ENCODE measurements around the gene ZSCAN10. TPM values are rescaled to one million over a fixed set of nuclear protein-coding genes. Genes with fewer than 3 reads are reported as not detected.

Gene ZSCAN10
- total and polyA plus RNA-seq, 7 donors, result not detected

DNA sequence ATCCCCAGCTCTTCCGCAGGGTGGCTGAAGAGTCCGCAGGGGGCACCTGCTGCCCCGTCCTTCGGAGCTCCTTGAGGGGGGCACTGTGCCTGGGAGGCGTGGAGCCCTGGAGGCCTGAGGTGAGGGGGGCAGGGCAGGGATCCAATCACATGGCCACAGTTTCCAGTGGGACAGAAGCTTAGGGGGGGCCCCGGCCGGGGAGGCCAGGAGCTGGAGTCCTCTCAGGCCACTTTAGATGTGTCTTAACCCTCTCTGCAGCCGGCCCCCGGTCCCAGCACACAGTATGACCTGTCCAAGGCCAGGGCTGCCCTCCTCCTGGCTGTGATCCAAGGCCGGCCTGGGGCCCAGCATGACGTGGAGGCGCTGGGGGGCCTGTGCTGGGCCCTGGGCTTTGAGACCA is 46.6 kb upstream of the ZSCAN10 start:
- DNase-seq, result peak; percentile 63
- WGBS, 2 donors, result 85% methylated on average over 12 of the region's 12 CpGs
- H3K4me3 ChIP-seq, result no peak overlapping the region
- no peak overlapping the region for H3K27ac ChIP-seq
- H3K36me3 ChIP-seq, result peaks cover 0 to 25% (median 11%) of the 10 kb centered on the region in 4 donors
- TF ChIP-seq POLR2AphosphoS5 (IDR thresholded peaks at IDR 0.05), result no peak
- TF ChIP-seq, protein P1, sequence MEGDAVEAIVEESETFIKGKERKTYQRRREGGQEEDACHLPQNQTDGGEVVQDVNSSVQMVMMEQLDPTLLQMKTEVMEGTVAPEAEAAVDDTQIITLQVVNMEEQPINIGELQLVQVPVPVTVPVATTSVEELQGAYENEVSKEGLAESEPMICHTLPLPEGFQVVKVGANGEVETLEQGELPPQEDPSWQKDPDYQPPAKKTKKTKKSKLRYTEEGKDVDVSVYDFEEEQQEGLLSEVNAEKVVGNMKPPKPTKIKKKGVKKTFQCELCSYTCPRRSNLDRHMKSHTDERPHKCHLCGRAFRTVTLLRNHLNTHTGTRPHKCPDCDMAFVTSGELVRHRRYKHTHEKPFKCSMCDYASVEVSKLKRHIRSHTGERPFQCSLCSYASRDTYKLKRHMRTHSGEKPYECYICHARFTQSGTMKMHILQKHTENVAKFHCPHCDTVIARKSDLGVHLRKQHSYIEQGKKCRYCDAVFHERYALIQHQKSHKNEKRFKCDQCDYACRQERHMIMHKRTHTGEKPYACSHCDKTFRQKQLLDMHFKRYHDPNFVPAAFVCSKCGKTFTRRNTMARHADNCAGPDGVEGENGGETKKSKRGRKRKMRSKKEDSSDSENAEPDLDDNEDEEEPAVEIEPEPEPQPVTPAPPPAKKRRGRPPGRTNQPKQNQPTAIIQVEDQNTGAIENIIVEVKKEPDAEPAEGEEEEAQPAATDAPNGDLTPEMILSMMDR (IDR thresholded peaks at IDR 0.05), result no peak
- TF ChIP-seq EP300 (IDR thresholded peaks at IDR 0.05), result no peak
- no peak for TF ChIP-seq POLR2A (IDR thresholded peaks at IDR 0.05)
- no peaks in the 10 kb centered on the region for H3K27me3 ChIP-seq
- intact Hi-C loops (cut with DNase I), result no loop called here
- H3K4me1 ChIP-seq, result peaks cover 0 to 12% (median 8%) of the 10 kb centered on the region in 4 donors
- no peaks in the 10 kb centered on the region for H3K9me3 ChIP-seq

DNA sequence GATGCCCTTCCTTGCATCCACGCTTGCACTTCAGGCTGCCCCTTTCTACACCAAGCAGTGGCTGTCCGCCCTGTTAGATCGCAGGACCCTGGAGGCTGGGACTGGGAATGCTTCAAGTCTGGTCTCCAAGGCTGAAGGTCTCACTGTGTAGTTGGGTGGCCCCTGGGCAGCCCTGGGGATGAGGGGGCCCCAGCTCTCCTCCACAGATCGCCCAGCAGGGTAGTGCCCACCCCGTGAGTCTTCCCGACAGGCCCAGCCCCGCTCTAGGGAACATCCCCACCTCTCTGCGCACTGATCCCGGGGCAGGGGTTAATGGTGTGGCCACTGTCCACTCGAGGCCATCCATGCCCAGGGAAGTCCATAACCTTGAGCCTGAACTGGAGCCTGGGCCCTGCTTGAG is 46.1 kb upstream of the ZSCAN10 start:
- H3K9me3 ChIP-seq, result no peaks in the 10 kb centered on the region
- H3K4me1 ChIP-seq, result peaks cover 0 to 11% (median 7%) of the 10 kb centered on the region in 4 donors
- DNase-seq, result peak; percentile 50
- no peak overlapping the region for H3K4me3 ChIP-seq
- intact Hi-C loops (cut with DNase I), result no loop called here
- WGBS, 2 donors, result 86 to 88% methylated on average over 10 of the region's 10 CpGs
- H3K27me3 ChIP-seq, result no peaks in the 10 kb centered on the region
- TF ChIP-seq POLR2A (IDR thresholded peaks at IDR 0.05), result no peak
- no peak for TF ChIP-seq EP300 (IDR thresholded peaks at IDR 0.05)
- no peak for TF ChIP-seq POLR2AphosphoS5 (IDR thresholded peaks at IDR 0.05)
- TF ChIP-seq, protein P1 (IDR thresholded peaks at IDR 0.05), result no peak
- peaks cover 0 to 30% (median 11%) of the 10 kb centered on the region in 4 donors for H3K36me3 ChIP-seq
- H3K27ac ChIP-seq, result no peak overlapping the region

DNA sequence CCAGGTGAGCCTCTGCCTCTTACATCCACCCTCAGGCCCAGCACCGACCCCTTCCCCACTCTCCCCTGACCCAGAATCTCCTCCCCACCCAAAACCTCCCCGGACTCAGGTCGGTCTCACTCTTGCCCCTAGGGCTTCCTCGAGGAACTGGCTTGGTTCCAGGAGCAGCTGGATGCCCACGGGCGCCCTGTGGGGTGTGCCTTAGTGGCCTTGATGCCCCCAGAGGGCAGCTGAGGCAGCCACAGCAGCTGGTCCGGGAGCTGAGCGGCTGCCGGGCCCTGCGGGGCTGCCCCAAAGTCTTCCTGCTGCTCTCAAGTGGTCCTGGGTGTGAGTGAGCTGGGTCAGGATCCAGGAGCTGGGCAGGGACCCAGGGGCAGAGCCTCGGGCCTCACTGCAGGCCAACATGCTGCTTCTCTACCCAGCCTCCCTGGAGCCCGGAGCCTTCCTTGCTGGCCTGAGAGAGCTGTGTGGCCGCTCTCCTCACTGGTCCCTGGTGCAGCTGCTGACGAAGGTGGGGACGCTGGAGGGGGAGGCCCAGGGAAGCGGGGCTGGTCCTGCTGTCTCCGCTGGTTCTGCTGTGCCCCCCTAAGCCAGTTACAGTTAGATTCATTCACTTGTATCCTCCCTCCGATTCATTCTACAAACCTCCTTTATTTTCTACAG is 45.4 kb upstream of the ZSCAN10 start:
- H3K36me3 ChIP-seq, result peaks cover 0 to 37% (median 11%) of the 10 kb centered on the region in 4 donors
- no peaks in the 10 kb centered on the region for H3K9me3 ChIP-seq
- peaks cover 0 to 4% (median 3%) of the 10 kb centered on the region in 4 donors for H3K4me1 ChIP-seq
- TF ChIP-seq, protein P1 (IDR thresholded peaks at IDR 0.05), result no peak
- no peak for TF ChIP-seq POLR2AphosphoS5 (IDR thresholded peaks at IDR 0.05)
- TF ChIP-seq POLR2A (IDR thresholded peaks at IDR 0.05), result no peak
- TF ChIP-seq EP300 (IDR thresholded peaks at IDR 0.05), result no peak
- no peaks in the 10 kb centered on the region for H3K27me3 ChIP-seq
- H3K27ac ChIP-seq, result no peak overlapping the region
- WGBS, 2 donors, result 43 to 77% methylated on average over 18 of the region's 18 CpGs
- intact Hi-C loops (cut with DNase I), result no loop called here
- H3K4me3 ChIP-seq, result no peak overlapping the region
- peak; percentile 59 for DNase-seq

DNA sequence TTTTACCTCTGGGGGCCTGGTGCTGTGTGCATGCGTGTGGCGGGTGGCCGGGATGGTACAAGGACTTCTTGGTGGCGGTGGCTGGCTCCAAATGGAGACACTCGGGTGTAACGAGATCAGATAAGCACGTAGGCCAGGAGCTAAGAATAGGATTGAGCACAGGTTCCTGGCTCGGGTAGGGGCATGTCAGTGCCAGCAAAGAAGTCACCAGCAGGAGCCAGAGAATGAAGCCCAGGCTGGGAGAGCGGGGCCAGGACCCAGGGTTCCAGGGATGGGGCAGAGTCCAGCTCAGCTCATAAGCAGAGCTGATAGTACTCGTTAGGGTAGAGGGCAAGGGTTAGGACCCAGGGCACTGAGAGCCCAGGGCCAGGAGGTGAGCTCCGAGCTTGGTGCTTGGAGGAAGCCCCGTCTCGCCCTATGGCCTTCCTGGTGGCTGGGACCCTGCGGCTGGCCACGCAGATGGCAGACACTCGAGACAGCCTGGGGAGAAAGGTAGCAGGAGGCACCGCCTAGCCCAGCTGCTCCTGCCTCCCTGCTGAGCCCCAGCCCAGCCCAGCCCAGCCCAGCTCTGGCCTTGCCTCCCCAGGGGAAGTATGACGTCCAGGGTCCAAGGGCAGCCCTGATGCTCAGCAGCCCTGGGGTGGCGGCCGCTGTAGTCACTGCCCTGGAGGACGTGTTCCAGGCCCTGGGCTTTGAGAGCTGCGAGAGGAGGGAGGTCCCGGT is 44.7 kb upstream of the ZSCAN10 start:
- no peaks in the 10 kb centered on the region for H3K27me3 ChIP-seq
- TF ChIP-seq POLR2AphosphoS5 (IDR thresholded peaks at IDR 0.05) (no peak), POLR2A (IDR thresholded peaks at IDR 0.05) (no peak), EP300 (IDR thresholded peaks at IDR 0.05) (no peak)
- TF ChIP-seq, protein P1 (IDR thresholded peaks at IDR 0.05), result no peak
- no peak for DNase-seq
- 33 to 79% methylated on average over 23 of the region's 23 CpGs for WGBS, 2 donors
- no peaks in the 10 kb centered on the region for H3K4me1 ChIP-seq
- H3K4me3 ChIP-seq, result no peak overlapping the region
- no peaks in the 10 kb centered on the region for H3K9me3 ChIP-seq
- no peak overlapping the region for H3K27ac ChIP-seq
- peaks cover 6 to 44% (median 14%) of the 10 kb centered on the region in 4 donors for H3K36me3 ChIP-seq
- intact Hi-C loops (cut with DNase I), result no loop called here

Measured in sigmoid colon (tissue), 7 donors.